Stimulated activated CD8-positive, alpha-beta memory T cell treated with anti-CD3 and anti-CD28 coated beads, Interleukin-12 subunit alpha, Interleukin-12 subunit beta, amount 100 ng/mL, for 24 hours (primary cell): Measurements from ENCODE around the gene ENO2.
"Not testable (repeated sequence)": the region's sequence is repeated elsewhere in the genome, so short reads cannot be mapped to it uniquely, and the experiment has no call there.

Experiments
- DNase-seq: peaks from one replicate; pipeline ENCODE4 v3.0.0-alpha.2; 2020; ENCODE audit errors: extremely low read depth

The ENO2 gene

GRCh38 chr12:6914246-6914946, at the start of gene ENO2:
Gene ENO2 (plus strand): TSS chr12:6914580. CDS start chr12:6915833, 1,253 bp downstream.
- DNase-seq, result peak; percentile 52

GRCh38 chr12:6865307-6865706, 49.1 kb upstream of the ENO2 start:
- DNase-seq, result not testable (repeated sequence)

- DNase-seq, result no peak
Measured at GRCh38 chr12:6866163-6866919, 48.0 kb upstream of the ENO2 start.

GRCh38 chr12:6866920-6867412, 47.4 kb upstream of the ENO2 start:
- DNase-seq, result no peak

GRCh38 chr12:6867413-6868210, 46.8 kb upstream of the ENO2 start, which contains the start of gene TPI1:
Gene TPI1 (plus strand): TSS chr12:6867531. CDS start chr12:6867567, 36 bp downstream.
- peak; percentile 58 for DNase-seq

GRCh38 chr12:6868211-6869048, 46.0 kb upstream of the ENO2 start:
- DNase-seq, result no peak

- DNase-seq, result peak; percentile 57
Measured at GRCh38 chr12:6869049-6870021, 45.0 kb upstream of the ENO2 start.

GRCh38 chr12:6870304-6870703, 44.1 kb upstream of the ENO2 start:
- DNase-seq, result not testable (repeated sequence)

GRCh38 chr12:6871052-6871957, 43.1 kb upstream of the ENO2 start:
- no peak for DNase-seq

- DNase-seq, result peak; percentile 55
Measured at GRCh38 chr12:6872073-6873048, 42.0 kb upstream of the ENO2 start.

GRCh38 chr12:6873094-6874014, 41.0 kb upstream of the ENO2 start, which contains the start of gene SPSB2:
Gene SPSB2 (minus strand): TSS chr12:6873303. CDS start chr12:6872901, 402 bp downstream.
- peak; percentile 99 for DNase-seq

GRCh38 chr12:6874015-6874368, 40.4 kb upstream of the ENO2 start:
- not testable (repeated sequence) for DNase-seq

- not testable (repeated sequence) for DNase-seq
Measured at GRCh38 chr12:6879824-6880223, 34.6 kb upstream of the ENO2 start.

- no peak for DNase-seq
Measured at GRCh38 chr12:6883252-6883651, 31.1 kb upstream of the ENO2 start.

GRCh38 chr12:6883683-6884082, 30.7 kb upstream of the ENO2 start:
- DNase-seq, result no peak

- DNase-seq, result no peak
Measured at GRCh38 chr12:6884539-6884938, 29.8 kb upstream of the ENO2 start.
